ENCODE measurements around the gene ELK3.
A peak's percentile ranks its signal among the peaks of the same experiment; 100 is the strongest.

The ELK3 gene

DNA sequence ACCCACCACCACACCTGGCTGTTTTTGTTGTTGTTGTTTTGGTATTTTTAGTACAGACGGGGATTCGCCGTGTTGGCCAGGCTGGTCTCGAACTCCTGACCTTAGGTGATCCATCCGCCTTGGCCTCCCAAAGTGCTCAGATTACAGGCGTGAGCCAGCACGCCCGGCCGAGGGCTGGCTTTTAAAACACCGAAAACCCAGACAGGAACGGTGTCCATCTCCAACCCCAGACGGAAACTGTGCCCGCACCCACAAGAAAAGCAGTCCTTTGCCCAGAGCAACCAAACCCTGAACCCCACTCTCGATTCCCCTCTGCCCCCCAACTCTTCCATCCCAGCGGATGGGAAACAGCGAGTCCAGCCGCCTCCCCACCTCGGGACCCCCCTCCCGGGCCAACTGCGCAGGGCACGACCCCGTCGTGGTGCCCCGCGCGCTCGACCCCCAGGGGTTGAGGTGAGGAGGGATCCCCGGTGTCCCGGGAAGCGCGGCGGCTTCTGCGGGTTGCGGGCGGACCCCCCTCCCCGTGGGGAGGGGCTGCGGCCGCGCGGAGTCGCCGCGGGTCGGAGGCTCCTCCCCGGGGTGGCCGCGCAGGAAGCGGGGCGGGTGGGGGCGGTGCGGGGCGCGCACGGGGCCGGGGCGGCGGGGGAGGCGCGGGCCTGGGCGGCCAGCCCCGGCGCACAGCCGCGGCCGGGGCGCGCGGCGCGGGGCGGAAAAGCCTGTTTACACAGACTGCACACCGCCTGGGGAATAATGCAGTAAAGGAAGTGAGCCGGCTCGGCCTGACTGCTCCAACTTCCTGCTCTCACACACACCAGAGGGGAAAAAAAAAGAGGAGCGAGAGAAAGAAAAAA, at the start of gene ELK3:
TSS of gene ELK3 (plus strand) at position 651 of the 851 bp plus-strand sequence.
- DNase-seq, result peak; percentile 48

DNA sequence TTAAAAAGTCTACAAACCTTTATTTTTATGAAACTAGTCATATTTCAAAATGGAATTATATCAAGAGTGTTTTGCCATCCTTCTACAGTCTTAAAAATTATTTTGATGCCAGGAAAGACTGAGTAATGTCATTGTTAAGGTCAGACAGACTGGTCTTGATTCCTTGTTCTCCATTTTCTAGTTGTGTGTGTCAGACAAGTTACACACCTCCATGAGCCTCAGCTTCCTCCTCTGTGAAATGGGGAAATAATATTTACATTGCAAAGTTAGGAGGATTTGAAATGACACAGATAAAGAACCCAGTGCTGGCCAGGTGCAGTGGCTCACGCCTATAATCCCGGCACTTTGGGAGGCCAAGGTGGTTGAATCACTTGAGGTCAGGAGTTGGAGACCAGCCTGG, 47.4 kb upstream of the ELK3 start:
- no peak for DNase-seq

DNA sequence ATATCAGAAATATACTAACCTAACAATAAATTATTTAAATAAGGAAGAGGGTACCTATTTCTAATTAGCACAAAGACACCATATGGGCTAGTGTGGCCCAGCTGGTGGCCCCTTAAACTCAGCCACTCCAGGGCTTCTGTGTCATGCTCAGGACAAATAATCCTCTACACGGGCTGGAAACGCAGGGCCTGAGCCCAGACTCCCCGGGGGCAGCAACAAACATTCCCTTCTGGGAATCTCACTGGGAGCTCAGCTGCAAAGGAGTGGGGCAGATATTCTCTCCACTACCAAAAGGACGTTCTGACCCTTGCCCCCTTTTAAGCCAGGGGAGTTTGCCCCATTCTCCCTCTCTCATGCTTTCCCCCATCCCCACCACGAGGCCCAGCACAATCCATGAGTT, 43.7 kb upstream of the ELK3 start:
- DNase-seq, result no peak

DNA sequence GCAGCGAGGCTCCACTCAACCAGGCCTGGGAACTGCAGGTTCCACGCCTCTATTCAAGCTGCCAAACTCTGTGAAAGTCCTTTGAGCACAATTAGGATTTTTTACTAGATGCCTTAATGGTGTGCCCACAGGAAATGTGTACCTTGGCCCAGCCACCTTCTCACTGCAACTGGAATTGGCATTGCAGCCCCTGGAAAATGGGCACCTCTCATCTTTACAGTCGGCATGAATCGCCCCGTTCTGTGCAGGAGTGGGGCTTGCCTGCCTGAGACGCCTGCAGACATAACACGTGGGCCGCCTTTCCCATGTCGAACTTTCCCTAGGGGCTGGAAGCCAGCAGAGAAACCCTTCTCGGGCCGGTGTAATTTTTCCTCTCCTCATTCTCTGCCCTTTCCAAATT, 42.0 kb upstream of the ELK3 start:
- DNase-seq, result no peak

DNA sequence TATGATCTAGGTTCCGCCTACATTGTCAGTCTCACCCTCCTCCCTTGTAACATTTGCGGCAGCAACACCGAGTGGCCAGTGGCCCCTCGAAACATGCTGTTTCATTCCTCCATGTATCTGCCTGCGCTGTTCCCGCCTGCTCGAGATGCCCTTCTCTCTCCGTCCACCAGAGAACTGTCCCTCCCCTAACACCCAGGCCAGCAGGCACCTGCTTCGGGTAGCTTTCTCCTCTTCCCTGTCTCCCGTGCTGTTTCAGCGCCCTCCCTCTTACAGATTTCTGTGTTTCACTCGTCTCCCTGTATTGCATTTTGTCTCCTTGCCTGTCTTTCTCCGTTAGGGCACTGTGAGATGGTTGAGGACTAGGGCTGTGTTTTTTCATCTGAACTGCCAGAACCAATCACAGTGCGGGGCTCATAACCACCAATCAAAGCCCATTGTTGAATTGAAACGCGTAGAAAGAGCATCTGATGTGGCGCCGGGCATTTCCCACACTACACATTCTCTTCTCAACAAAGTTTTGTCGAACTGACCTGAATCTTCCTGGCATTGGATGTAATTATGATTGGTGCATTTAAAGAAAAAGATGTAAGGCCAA, 40.9 kb upstream of the ELK3 start:
- no peak for DNase-seq

DNA sequence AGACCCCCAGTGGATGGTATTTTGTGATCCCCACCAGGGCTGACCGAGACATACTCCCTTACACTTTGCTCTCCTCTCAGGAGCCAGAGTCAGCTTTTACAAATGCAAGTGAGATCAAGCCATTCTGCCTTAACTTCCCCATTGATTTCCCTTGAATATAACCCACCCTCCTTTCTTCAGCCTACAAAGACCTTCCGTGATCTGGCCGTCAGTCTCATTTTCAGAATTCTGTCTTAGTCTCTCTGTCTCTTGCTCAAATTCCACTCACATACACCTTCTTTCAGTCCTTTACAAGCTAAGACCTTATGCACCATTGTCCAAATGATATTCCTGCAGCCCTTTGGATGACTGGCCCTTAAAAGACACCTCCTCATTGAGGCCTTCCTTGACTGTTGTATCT, 39.0 kb upstream of the ELK3 start:
- no peak for DNase-seq

DNA sequence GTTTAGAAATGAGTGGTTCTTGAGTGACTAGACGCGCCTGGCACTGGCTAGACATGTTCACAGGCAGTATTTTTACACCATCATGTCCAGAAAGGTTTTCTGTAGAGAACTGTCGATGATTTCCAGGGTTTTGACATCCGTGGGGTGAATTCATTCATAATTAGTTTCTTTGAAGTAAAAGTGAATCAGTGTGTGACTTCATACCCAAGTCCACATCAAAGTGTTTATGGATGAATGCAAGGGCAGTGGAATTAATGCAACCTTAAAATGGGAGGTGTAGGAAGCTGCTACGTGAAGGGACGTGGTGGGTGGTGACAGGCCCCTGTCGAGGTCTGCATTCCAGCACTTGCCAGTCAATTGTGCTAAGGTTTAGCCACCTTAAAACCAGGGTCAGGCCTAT, 38.4 kb upstream of the ELK3 start:
- DNase-seq, result no peak

DNA sequence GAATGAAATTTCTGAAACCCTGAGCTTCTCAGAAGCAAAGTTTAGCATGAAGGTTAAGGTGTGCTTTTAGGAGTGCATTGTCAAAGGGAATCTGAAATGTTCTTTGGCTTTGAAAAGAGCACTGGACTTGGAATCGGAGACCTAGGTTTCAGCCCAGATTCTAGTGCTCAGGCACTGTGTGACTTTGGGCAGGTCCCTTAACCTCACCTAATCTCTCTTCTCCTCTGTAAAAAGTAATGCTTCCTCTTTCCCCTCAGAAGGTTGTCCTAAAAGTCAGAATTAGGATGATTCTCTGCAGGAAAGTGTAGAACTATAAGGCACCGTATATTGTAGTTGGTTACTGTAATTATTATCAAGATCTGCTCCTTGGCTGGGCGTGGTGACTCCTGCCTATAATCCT, 38.0 kb upstream of the ELK3 start:
- no peak for DNase-seq

DNA sequence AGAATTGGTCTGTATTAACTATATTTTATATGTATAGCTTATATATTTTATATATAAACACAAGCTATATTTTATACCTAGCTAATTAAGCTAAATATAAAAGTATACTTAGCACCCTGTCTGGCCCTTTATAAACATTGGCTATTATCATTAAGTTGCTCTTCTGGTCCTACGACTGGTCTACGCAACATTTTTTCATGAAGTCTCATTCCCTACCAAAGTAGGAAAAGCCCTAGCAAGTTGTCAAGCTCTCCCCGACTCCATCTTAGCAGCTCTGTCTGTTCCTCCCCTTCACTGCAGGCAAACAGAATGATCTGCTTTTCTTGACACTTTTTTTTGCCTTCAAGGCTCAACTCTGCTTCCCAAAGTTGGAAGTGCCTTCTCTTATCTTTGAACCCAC, 36.7 kb upstream of the ELK3 start:
- DNase-seq, result no peak

DNA sequence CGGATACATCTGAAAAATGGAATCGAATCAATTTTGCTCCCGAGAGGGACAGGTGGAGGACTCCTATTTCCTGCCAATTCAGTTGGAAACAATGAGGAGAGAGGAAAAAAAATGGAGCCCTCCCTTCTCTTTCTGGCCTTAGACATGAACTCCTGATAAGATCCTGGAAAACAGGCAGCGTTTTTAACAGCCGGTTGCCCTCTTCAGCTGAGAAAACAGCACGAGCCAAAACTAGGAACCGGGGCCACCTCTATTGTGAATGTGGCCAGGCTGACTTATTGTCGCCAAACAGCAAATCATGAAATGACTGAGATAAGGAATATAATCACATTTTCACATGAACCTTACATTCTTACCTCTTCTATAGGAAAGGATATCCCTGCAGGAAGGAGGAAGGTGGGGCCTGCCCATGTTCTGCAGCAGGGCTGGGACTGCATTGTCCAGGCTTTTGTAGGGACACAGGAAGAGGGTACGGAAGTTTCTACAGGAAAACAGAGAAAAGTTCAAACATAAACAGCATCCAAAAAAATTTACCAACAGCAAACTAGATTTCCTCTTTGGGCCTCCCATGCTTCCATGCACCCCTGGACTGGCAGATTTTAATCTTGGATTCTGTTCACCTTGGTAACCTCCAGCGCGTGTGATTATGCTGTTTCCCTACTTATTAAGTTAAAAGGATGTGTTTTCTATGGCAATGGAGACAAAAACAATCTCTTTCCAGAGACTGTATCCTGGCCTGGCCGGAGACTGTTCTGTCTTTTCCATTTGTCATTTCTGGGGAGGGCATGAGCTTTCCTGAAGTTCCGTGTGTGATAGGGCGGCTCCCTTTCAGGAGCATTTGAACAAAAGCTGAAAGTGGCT, 29.0 kb upstream of the ELK3 start:
- DNase-seq, result no peak

DNA sequence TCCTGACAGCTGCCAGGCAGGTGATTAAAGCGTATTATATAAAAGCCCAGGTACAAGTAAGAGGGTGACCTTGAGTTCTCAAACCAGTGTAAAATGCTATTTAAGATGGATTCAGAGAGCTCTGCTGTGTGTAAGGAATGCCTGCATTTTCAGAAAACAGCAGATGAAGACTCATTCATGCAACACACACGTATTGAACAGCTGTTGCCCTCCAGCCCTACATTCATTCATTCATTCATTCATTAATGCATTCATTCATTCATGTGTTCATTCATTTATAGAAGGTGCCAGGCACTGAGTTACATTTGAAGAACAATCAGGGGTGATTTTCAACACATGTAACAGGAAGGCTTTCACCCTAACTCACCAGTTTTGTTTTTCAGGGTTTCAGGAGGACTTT, 27.4 kb upstream of the ELK3 start:
- no peak for DNase-seq

DNA sequence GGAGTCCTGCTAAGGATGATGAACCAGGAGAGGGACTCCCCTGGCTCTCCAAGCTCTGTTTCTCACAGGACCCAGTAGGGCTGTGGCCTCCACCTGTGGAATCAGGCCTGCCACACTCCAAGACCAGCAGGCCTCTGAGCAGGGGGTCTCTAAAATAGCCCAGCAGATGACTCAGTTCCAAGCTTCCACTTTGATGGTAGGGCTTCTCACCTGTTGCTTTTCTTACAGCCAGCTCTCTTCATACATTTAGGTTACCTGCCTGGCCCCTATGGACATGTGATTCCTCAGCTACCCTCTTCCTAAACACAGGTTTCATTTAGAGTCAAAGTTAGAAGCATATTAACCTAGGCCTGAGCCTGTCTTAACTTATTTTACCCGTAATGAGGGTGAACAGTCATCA, 26.7 kb upstream of the ELK3 start:
- DNase-seq, result no peak

DNA sequence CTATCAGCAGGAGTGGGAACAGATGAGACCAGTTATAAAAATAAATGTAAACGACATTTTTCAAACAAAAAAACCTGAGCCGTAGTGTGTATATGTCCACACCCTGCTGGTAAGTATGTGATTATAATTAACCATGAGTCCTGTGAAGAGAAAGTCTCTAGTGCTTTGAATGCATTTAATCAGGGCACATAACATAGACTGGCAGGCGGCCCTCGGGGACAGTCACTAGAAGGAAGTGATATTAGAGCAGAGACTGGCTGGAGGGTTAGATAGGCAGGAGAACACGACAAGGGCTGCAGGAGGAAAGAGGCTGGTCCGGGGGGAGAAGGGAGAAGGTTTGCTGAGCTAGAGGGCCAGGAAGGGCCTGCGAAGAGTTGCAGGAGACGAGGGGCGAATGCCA, 23.8 kb upstream of the ELK3 start:
- DNase-seq, result no peak

DNA sequence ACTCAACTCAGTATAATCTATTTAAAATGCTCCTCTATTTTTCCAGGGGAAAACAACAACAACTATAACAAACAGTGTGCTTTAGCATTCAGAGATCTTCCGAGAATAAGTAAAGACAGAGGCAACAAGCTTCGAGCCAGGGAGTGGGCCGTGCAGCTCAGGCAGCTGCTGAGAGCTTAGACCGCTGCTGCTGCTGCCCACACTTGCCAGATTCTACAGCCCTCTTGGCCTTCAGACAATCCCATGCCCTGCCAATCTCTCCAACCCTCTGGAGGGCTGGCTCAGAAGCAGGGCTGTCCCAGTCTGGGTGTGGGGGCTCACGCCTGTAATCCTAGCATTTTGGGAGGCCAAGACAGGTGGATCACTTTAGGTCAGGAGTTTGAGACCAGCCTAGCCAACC, 23.4 kb upstream of the ELK3 start:
- no peak for DNase-seq

DNA sequence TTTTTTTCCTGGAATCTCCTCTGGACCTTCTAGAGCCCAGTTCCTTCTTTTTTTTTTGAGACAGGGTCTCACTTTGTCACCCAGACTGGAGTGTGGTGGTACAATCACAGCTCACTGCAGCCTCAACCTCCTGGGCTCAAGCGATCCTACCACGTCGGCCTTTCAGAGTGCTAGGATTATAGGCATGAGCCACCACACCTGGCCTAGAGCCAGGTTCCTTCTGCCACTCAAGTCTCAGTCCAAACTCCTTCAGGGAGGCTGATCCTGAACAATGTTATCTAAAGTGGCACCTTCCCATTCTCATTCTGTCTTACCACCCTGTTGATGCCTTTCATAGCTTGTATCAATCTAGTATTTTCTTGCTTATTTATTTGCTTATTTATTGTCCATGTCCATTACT, 22.3 kb upstream of the ELK3 start:
- no peak for DNase-seq

DNA sequence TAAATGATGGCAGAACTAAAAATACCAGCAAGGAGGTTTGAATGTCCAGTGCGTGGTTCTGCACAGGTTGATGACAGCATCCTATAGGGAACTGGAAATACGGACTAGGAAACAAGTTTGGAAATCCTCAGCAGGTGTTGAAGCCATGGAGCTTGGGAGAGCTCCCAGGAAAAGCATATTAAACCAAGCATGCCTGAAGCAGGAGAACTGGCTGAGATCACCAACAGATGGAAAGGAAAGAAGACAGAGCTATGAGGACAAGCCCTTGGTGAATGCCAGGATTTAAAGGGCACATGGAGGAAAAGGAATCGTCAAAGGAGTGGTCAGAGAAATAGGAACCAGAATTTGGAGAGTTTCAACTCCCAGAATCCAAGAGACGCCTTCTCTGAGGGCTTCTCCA, 21.2 kb upstream of the ELK3 start:
- no peak for DNase-seq

DNA sequence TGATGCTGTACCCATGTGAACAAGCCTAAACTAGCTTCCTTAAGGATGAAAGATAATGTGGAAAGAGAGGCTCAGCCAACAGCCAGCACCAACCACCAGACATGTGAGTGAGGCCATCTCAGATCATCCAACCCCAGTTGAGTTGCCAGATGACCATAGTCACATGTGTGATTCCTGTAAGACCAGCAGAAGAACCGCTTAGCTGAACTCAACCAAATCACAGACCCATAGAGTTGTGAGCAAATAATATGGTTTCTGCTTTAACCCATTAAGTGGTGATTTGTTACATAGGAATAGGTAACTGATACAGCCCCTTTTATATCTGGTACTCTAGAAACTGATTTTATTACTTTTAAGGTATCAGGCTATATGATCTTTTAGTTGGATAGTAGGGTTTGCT, 17.6 kb upstream of the ELK3 start:
- DNase-seq, result no peak

DNA sequence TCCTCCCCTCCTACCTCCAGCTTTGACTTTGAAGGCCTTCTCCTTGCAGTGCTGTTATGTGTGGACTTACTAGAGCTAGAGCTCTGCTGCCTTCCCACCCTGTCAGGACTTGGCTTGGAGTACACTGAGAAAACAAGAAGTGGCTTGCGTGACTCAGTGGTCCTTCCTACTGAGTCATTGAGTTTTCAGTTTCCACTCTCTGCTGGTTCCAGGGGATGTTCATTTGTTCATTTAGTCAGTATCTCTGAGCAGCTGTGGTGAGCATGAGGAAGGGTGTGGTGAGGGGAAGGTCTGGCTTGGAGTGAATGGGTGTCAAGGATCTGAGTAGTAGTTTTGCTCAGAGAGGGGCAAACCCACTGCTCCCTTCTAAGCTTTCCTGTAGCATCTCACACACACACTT, 17.2 kb upstream of the ELK3 start:
- no peak for DNase-seq

DNA sequence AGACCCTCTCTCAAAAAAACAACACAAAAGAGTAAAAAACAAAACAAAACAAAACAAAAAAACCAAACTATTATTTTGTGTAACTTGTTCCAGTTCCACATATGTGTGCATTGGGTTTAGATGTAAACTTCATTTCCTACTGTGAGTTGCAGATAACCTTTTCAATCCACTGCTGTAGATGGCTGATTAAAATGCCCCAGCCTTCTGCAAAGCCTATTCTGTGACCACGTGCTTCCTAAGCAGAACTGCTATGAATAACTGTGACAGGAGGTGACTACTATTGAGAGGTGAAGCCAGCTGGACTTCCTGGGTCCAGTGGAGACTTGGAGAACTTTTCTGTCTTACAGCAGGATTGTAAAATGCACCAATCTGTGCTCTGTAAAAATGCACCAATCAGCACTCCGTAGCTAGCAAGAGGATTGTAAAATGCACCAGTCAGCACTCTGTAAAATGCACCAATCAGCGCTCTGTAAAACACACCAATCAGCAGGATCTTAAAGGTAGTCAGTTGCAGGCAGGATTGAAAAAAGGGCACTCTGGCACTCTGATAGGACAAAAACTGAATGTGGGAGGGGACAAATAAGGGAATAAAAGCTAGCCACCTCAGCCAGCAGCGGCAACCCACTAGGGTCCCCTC, 10.3 kb upstream of the ELK3 start:
- DNase-seq, result no peak

DNA sequence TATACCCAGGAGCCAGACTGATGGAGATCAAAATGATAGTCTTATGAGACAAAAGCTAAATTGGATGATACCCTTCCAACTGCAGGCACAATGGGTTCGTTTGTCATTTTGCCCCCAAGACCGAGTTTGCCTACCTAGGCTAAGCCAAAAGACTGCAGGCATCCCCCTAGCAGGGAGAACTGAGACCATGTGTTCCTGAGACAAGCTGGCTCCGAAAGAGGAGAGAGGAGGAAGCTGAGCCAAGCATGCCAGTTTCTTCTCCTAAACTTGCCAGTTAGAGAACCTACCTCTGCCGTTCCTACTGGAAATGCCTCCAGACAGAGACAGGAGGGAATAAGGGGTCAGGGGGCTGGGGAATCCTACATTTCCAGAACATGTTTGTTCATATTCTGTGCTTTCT, 8.3 kb upstream of the ELK3 start:
- DNase-seq, result no peak

DNA sequence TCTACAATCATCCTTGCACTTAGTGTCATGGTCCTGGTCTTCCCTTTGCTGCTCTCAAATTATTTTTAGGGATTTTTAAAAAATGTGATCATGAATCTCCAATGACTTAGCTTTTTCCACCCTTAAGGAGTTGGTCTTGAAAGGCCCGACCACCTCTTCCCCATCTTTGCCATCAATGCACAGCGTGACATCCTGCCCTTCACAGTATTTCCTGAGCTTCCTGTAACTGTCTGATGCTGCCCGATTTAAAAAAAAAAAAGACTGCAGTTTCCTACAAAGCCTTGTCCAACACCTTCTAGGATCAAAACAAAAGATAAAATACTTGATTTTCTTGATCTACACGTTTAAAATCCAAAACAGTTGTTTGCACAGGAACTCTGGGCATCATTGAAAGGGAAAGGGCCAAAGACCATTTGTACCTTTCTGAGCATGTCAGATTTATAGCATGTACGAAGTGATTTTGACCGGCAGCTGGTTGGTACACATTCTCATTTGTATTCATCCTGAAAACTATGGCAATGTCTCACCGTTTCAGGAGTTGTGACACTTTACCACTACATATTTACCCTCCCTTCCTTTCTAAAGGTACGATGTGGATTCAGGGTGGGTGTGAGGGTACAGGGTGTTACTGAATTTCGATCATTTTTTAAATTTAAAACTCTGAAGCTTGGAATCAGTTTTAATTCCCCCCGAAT, 7.4 kb upstream of the ELK3 start:
- no peak for DNase-seq

DNA sequence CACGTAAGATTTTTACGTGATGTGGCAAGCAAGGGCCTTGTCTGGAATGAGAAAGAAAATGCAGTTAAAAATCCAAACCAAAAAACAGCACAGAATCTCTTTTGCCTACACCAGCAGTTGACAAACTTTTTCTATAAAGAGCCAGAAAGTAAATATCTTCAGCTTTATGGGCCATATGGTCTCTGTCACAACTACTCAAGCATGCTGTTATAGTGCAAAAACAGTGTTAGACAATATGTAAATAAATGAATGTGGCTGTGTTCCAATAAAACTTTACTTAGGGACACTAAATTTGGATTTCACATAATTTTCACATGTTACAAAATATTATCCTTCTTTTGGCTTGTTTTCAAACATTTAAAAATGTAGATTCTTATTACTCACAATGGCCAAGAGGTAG, 6.2 kb upstream of the ELK3 start:
- DNase-seq, result no peak

DNA sequence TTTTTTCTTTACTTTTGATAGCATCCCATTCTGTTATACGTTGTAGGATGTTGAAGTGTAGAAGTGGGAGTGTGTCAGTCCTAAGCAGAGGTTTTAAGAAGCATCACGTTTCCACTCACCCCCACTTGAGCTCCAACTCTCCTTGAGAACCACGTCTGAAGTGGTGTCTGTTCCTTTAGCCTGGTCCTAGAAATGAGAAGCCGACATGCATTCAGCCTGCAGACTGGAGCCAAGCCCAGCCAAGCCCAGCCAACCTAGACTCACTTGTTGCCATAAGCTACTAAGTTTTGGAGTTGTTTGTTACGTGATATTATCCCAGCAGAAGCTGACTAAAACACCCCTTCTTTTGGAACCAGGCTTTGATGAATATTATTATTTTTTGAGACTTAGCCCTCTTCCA, 4.4 kb upstream of the ELK3 start:
- no peak for DNase-seq
